GM23248 (cell line): ENCODE measurements around the gene ZNF526.

Experiments used
- EZH2 ChIP-seq: fragments of 200-600 bp; sonication (generic); IDR thresholded peaks from 2 replicates; pipeline ENCODE4 v1.6.1; 2018; ENCODE audit warnings: antibody characterized with exemption, mild to moderate bottlenecking; ENCODE audit not compliant: insufficient read depth, poor library complexity, severe bottlenecking
- EZH2phosphoT487 ChIP-seq: fragments of 200-600 bp; sonication (generic); IDR thresholded peaks from 2 replicates; pipeline ENCODE4 v1.6.1; 2018; ENCODE audit warnings: antibody characterized with exemption, moderate library complexity, mild to moderate bottlenecking, low read depth; ENCODE audit not compliant: insufficient read depth

- TF ChIP-seq EZH2 (no peak), EZH2phosphoT487 (no peak)
Measured at GRCh38 chr19:42276821-42277220, 56.7 kb downstream of the ZNF526 start.
